Measurements from ENCODE around the gene ACP3. TPM values are rescaled to one million over a fixed set of nuclear protein-coding genes. Genes with fewer than 3 reads are reported as not detected.

Gene ACP3
- total and polyA plus RNA-seq, 2 of the 13 experiments (the other 11 are each of a cell fraction or from before 2014, with no cell fraction given) = not detected

- in situ Hi-C loops (cut with HindIII; ENCODE audit: extremely low pct_ligation_motif_present, low pct_unique_long_range_greater_than_20kb) (no loop called here), intact Hi-C loops (cut with micrococcal nuclease; ENCODE audit: unreplicated experiment) (no loop called here)
- H3K4me2 ChIP-seq (ENCODE audit: low read depth, low read length) = peak overlapping the region; percentile 54; the same call in 1 of the 2 replicates
- 3% methylated on average over 2 of the region's 2 CpGs for WGBS (ENCODE audit: low lambda C conversion rate)
- peaks cover 15% of the 10 kb centered on the region for H3K4me1 ChIP-seq (ENCODE audit: insufficient read depth, low read length)
- no peaks in the 10 kb centered on the region for H4K20me1 ChIP-seq (ENCODE audit: insufficient read depth, low read length)
- no peak for DNase-seq (ENCODE audit: low spot score)
- CTCF ChIA-PET (ENCODE audit: low intra/inter-chr PET ratio, low total read pairs) = no interaction called here
- POLR2A ChIA-PET = no interaction called here
- H3K9ac ChIP-seq (ENCODE audit: insufficient read depth, low read depth, low read length) = no peak overlapping the region
- peaks cover 7% of the 10 kb centered on the region for H3K9me3 ChIP-seq (ENCODE audit: low read length)
- TF ChIP-seq SIX4 (CRISPR knock-in tag; IDR thresholded peaks at IDR 0.05) = peak; percentile 93
- TF ChIP-seq SIX1 (CRISPR knock-in tag; IDR thresholded peaks at IDR 0.05; ENCODE audit: borderline replicate concordance) = peak; percentile 78; the same call in 1 of the 2 replicates
- TF ChIP-seq ZNF484 (CRISPR knock-in tag; IDR thresholded peaks at IDR 0.05; ENCODE audit: borderline replicate concordance, low read depth) = no peak
- no peak for FAIRE-seq
- H2AFZ ChIP-seq (ENCODE audit: low read length) = no peak overlapping the region
- no peak overlapping the region for H3K27ac ChIP-seq (ENCODE audit: extremely low read length, insufficient read depth, low read length)
- H3K79me2 ChIP-seq (ENCODE audit: insufficient read depth, low read length) = no peaks in the 10 kb centered on the region
- ATAC-seq = peak; percentile 46; the same call in 2 of the 3 replicates
- H3K27me3 ChIP-seq (ENCODE audit: control insufficient read depth in 1 of 2, insufficient read depth in 2 of 2, low read length in 2 of 2) = no peaks in the 10 kb centered on the region; a peak in 1 of 5 replicates
- H3K36me3 ChIP-seq (replicated peaks in 1 of 2; ENCODE audit: control insufficient read depth in 1 of 2, insufficient read depth in 2 of 2, low read length in 2 of 2) = no peaks in the 10 kb centered on the region
- BruUV-seq (replicated peaks) = no TSS peak
- H3K4me3 ChIP-seq (replicated peaks in 1 of 3; ENCODE audit: insufficient read depth in 1 of 3, low read depth in 2 of 3, low read length in 3 of 3) = no peak overlapping the region
Measured at GRCh38 chr3:132285620-132285945, 31.6 kb upstream of the ACP3 start.

GRCh38 chr3:132286035-132286434 is 31.2 kb upstream of the ACP3 start:
- Histone ChIP-seq H3K27ac (ENCODE audit: extremely low read length, insufficient read depth, low read length) (no peak overlapping the region), H3K79me2 (ENCODE audit: insufficient read depth, low read length) (no peaks in the 10 kb centered on the region), H3K4me3 (replicated peaks in 1 of 3; ENCODE audit: insufficient read depth in 1 of 3, low read depth in 2 of 3, low read length in 3 of 3) (no peak overlapping the region), H3K27me3 (ENCODE audit: control insufficient read depth in 1 of 2, insufficient read depth in 2 of 2, low read length in 2 of 2) (no peaks in the 10 kb centered on the region; a peak in 1 of 5 replicates), H3K9ac (ENCODE audit: insufficient read depth, low read depth, low read length) (no peak overlapping the region), H4K20me1 (ENCODE audit: insufficient read depth, low read length) (no peaks in the 10 kb centered on the region), H3K4me1 (ENCODE audit: insufficient read depth, low read length) (peaks cover 15% of the 10 kb centered on the region), H3K36me3 (replicated peaks in 1 of 2; ENCODE audit: control insufficient read depth in 1 of 2, insufficient read depth in 2 of 2, low read length in 2 of 2) (no peaks in the 10 kb centered on the region), H3K9me3 (ENCODE audit: low read length) (peaks cover 7% of the 10 kb centered on the region), H3K4me2 (ENCODE audit: low read depth, low read length) (no peak overlapping the region), H2AFZ (ENCODE audit: low read length) (no peak overlapping the region)
- DNase-seq (ENCODE audit: low spot score) (no peak), FAIRE-seq (no peak), ATAC-seq (no peak)
- ChIA-PET POLR2A (no interaction called here), CTCF (ENCODE audit: low intra/inter-chr PET ratio, low total read pairs) (no interaction called here)
- TF ChIP-seq ELK4 (CRISPR knock-in tag; IDR thresholded peaks at IDR 0.05; ENCODE audit: borderline replicate concordance) = no peak
- TF ChIP-seq, protein P1, sequence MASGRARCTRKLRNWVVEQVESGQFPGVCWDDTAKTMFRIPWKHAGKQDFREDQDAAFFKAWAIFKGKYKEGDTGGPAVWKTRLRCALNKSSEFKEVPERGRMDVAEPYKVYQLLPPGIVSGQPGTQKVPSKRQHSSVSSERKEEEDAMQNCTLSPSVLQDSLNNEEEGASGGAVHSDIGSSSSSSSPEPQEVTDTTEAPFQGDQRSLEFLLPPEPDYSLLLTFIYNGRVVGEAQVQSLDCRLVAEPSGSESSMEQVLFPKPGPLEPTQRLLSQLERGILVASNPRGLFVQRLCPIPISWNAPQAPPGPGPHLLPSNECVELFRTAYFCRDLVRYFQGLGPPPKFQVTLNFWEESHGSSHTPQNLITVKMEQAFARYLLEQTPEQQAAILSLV (CRISPR knock-in tag; IDR thresholded peaks at IDR 0.05; ENCODE audit: borderline replicate concordance) = no peak
- no peak for TF ChIP-seq ZNF451 (CRISPR knock-in tag; IDR thresholded peaks at IDR 0.05)
- TF ChIP-seq RARG (CRISPR knock-in tag; IDR thresholded peaks at IDR 0.05; ENCODE audit: low read depth) = no peak
- no TSS peak for BruUV-seq (replicated peaks)
- in situ Hi-C loops (cut with HindIII; ENCODE audit: extremely low pct_ligation_motif_present, low pct_unique_long_range_greater_than_20kb) (no loop called here), intact Hi-C loops (cut with micrococcal nuclease; ENCODE audit: unreplicated experiment) (no loop called here)
- 7% methylated on average over 1 of the region's 1 CpG for WGBS (ENCODE audit: low lambda C conversion rate)

Measured in HepG2 (cell line).